ENCODE data around the gene FAR2.

The FAR2 gene

DNA sequence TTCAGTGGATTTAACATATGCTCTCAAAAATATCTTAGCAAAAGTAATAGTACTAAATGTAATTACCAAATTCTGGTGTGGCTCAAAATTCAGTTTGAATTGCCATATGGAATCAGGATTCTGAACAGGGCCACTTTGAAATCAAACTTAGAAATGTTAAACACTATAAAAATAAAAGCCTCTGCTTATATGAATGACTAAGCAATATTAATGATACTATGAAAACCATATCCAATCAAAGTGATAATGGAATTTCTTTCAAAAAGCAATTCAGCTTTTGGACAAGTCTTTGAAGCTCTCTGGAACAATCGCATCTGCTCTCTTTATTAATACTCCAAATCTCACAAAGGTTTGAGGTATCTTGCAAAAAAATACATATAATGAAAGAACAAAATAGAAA is 180.3 kb downstream of the FAR2 start:
- TF ChIP-seq, protein P1, sequence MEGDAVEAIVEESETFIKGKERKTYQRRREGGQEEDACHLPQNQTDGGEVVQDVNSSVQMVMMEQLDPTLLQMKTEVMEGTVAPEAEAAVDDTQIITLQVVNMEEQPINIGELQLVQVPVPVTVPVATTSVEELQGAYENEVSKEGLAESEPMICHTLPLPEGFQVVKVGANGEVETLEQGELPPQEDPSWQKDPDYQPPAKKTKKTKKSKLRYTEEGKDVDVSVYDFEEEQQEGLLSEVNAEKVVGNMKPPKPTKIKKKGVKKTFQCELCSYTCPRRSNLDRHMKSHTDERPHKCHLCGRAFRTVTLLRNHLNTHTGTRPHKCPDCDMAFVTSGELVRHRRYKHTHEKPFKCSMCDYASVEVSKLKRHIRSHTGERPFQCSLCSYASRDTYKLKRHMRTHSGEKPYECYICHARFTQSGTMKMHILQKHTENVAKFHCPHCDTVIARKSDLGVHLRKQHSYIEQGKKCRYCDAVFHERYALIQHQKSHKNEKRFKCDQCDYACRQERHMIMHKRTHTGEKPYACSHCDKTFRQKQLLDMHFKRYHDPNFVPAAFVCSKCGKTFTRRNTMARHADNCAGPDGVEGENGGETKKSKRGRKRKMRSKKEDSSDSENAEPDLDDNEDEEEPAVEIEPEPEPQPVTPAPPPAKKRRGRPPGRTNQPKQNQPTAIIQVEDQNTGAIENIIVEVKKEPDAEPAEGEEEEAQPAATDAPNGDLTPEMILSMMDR (IDR thresholded peaks at IDR 0.05), result no peak
- Histone ChIP-seq H3K4me1 (ENCODE audit: control insufficient read depth in 1 of 2, insufficient read depth in 1 of 2, low read depth in 1 of 2, low read length in 1 of 2) (no peaks in the 10 kb centered on the region), H3K36me3 (peaks cover 38% of the 10 kb centered on the region)

GRCh38 chr12:29333178-29333577 is 184.1 kb downstream of the FAR2 start:
- Histone ChIP-seq H3K4me3 (ENCODE audit: low read depth in 1 of 2, low read length in 1 of 2) (no peak overlapping the region), H3K27ac (no peak overlapping the region), H3K4me1 (ENCODE audit: control insufficient read depth in 1 of 2, insufficient read depth in 1 of 2, low read depth in 1 of 2, low read length in 1 of 2) (no peaks in the 10 kb centered on the region), H3K36me3 (peaks cover 73% of the 10 kb centered on the region), H3K9me3 (no peaks in the 10 kb centered on the region), H3K27me3 (no peaks in the 10 kb centered on the region)
- TF ChIP-seq, protein P1 (IDR thresholded peaks at IDR 0.05), result no peak

More for the DNA sequence above, 180.3 kb downstream of the FAR2 start:
- no peak overlapping the region for H3K4me3 ChIP-seq (ENCODE audit: low read depth in 1 of 2, low read length in 1 of 2)
- no peaks in the 10 kb centered on the region for H3K9me3 ChIP-seq
- no peaks in the 10 kb centered on the region for H3K27me3 ChIP-seq
- no peak overlapping the region for H3K27ac ChIP-seq

DNA sequence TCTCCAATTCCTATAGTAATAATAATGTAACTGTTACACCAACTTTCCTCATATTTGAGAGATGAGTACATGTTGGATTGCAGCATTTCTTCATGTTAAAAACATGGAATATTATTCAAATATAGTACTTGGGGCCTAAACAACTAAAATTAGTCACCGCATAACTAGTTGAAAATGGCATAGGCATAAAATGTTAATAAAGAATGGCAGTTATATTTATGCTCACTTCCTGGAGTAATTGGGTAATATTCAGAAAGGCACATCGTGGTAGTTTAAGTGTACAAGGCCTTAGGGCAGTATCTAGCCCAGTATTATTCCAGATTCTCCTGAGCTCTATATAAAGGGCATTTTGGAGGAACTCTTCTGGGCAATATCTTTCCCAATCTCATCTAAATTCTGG is 185.9 kb downstream of the FAR2 start:
- TF ChIP-seq, protein P1 (IDR thresholded peaks at IDR 0.05), result no peak
- no peaks in the 10 kb centered on the region for H3K9me3 ChIP-seq
- peaks cover 86% of the 10 kb centered on the region for H3K36me3 ChIP-seq
- no peak overlapping the region for H3K4me3 ChIP-seq (ENCODE audit: low read depth in 1 of 2, low read length in 1 of 2)
- H3K27ac ChIP-seq, result no peak overlapping the region
- H3K4me1 ChIP-seq (ENCODE audit: control insufficient read depth in 1 of 2, insufficient read depth in 1 of 2, low read depth in 1 of 2, low read length in 1 of 2), result no peaks in the 10 kb centered on the region
- H3K27me3 ChIP-seq, result no peaks in the 10 kb centered on the region

- no peak overlapping the region for H3K27ac ChIP-seq
- TF ChIP-seq, protein P1 (IDR thresholded peaks at IDR 0.05), result no peak
- no peaks in the 10 kb centered on the region for H3K4me1 ChIP-seq (ENCODE audit: control insufficient read depth in 1 of 2, insufficient read depth in 1 of 2, low read depth in 1 of 2, low read length in 1 of 2)
- H3K4me3 ChIP-seq (ENCODE audit: low read depth in 1 of 2, low read length in 1 of 2), result no peak overlapping the region
- H3K36me3 ChIP-seq, result peaks cover 95% of the 10 kb centered on the region
- H3K9me3 ChIP-seq, result no peaks in the 10 kb centered on the region
- H3K27me3 ChIP-seq, result no peaks in the 10 kb centered on the region
Observed at GRCh38 chr12:29337325-29337724, 188.2 kb downstream of the FAR2 start.

GRCh38 chr12:29343022-29343799 is 194.1 kb downstream of the FAR2 start:
- TF ChIP-seq, protein P1 (IDR thresholded peaks at IDR 0.05), result no peak
- H3K9me3 ChIP-seq, result no peaks in the 10 kb centered on the region
- H3K36me3 ChIP-seq, result peaks cover 86% of the 10 kb centered on the region
- H3K4me1 ChIP-seq (ENCODE audit: control insufficient read depth in 1 of 2, insufficient read depth in 1 of 2, low read depth in 1 of 2, low read length in 1 of 2), result no peaks in the 10 kb centered on the region
- no peak overlapping the region for H3K4me3 ChIP-seq (ENCODE audit: low read depth in 1 of 2, low read length in 1 of 2)
- H3K27me3 ChIP-seq, result no peaks in the 10 kb centered on the region
- H3K27ac ChIP-seq, result no peak overlapping the region

Measured in neutrophil (primary cell).